Endometrium (tissue), 2 donors: ENCODE data around the gene CEACAM18.
"Not testable (repeated sequence)": the region's sequence is repeated elsewhere in the genome, so short reads cannot be mapped to it uniquely, and the experiment has no call there.

Experiments
- FAIRE-seq: peaks from 2 replicates; lab custom pipeline; 2012; peaks lifted over from hg19 to GRCh38; lab: Jason Lieb, UNC
- donor health status: control.
- donor health status: control.

Gene CEACAM18

GRCh38 chr19:51478381-51479234 is at the start of gene CEACAM18:
Gene CEACAM18, plus strand, starts transcription at chr19:51478539.
- FAIRE-seq = no peak

- FAIRE-seq = no peak
Measured at GRCh38 chr19:51430221-51430620, 48.1 kb upstream of the CEACAM18 start.

- no peak for FAIRE-seq
Measured at GRCh38 chr19:51431124-51431523, 47.2 kb upstream of the CEACAM18 start.

GRCh38 chr19:51433043-51433442 is 45.3 kb upstream of the CEACAM18 start:
- FAIRE-seq = no peak

- no peak for FAIRE-seq
Measured at GRCh38 chr19:51434456-51434855, 43.9 kb upstream of the CEACAM18 start.

- no peak for FAIRE-seq
Measured at GRCh38 chr19:51439021-51439465, 39.3 kb upstream of the CEACAM18 start.

- no peak for FAIRE-seq
Measured at GRCh38 chr19:51440052-51440451, 38.3 kb upstream of the CEACAM18 start.

- no peak for FAIRE-seq
Measured at GRCh38 chr19:51440846-51441409, 37.4 kb upstream of the CEACAM18 start.

- FAIRE-seq = no peak
Measured at GRCh38 chr19:51441410-51442390, 36.6 kb upstream of the CEACAM18 start.

GRCh38 chr19:51447510-51447909 is 30.8 kb upstream of the CEACAM18 start:
- FAIRE-seq = not testable (repeated sequence)

GRCh38 chr19:51448011-51448410 is 30.3 kb upstream of the CEACAM18 start:
- FAIRE-seq = no peak

GRCh38 chr19:51448411-51449016 is 29.8 kb upstream of the CEACAM18 start:
- FAIRE-seq = no peak

- no peak for FAIRE-seq
Measured at GRCh38 chr19:51450730-51451307, 27.5 kb upstream of the CEACAM18 start.

- no peak for FAIRE-seq
Measured at GRCh38 chr19:51456541-51457290, 21.6 kb upstream of the CEACAM18 start.

- no peak for FAIRE-seq
Measured at GRCh38 chr19:51457351-51458013, 20.9 kb upstream of the CEACAM18 start.

GRCh38 chr19:51458051-51458645 is 20.2 kb upstream of the CEACAM18 start, which contains the start of gene SIGLEC8:
Gene SIGLEC8, minus strand, starts transcription at chr19:51458454. Its CDS starts 67 bp downstream, at chr19:51458387.
- no peak for FAIRE-seq

- FAIRE-seq = no peak
Measured at GRCh38 chr19:51458899-51459505, 19.3 kb upstream of the CEACAM18 start.

GRCh38 chr19:51460164-51460992 is 18.0 kb upstream of the CEACAM18 start:
- no peak for FAIRE-seq
